Gastroesophageal sphincter (tissue), 3 donors: ENCODE data around the gene MTRF1.

ENCODE experiments used
- CTCF ChIP-seq, 4 experiments: fragments of 200-600 bp in 2 of 4; fragments of 450-650 bp in 2 of 4; sonication (generic) in 1 of 4; IDR thresholded peaks; one replicate each; pipeline ENCODE4 v1.5.1; 2017 to 2019; ENCODE audit warnings: antibody characterized with exemption in 4 of 4, mild to moderate bottlenecking in 2 of 4, moderate library complexity in 2 of 4
- EP300 ChIP-seq: sonication (generic); formaldehyde crosslinking; IDR thresholded peaks from one replicate; pipeline ENCODE4 v1.6.1; 2017; ENCODE audit warnings: antibody characterized with exemption, mild to moderate bottlenecking
- POLR2A ChIP-seq, 2 donors: fragments of 450-650 bp; IDR thresholded peaks; one replicate each; pipeline ENCODE4 v1.6.1; 2017; ENCODE audit warnings: antibody characterized with exemption in 2 of 2, mild to moderate bottlenecking in 2 of 2, moderate library complexity in 1 of 2

GRCh38 chr13:41286370-41286769 lies 23.0 kb upstream of the MTRF1 start:
- TF ChIP-seq POLR2A (IDR thresholded peaks at IDR 0.05) (no peak), CTCF (IDR thresholded peaks at IDR 0.05) (no peak), EP300 (no peak)
